GM12873 (cell line): ENCODE results near the gene LRRC26.

Source experiments
- CTCF ChIP-seq: IDR thresholded peaks from 2 replicates; pipeline ENCODE4 v1.5.1; 2012; ENCODE audit warnings: low read depth, mild to moderate bottlenecking, moderate library complexity, low read length, control low read depth; ENCODE audit not compliant: insufficient read depth; ENCODE audit errors: missing control alignments

The LRRC26 gene

DNA sequence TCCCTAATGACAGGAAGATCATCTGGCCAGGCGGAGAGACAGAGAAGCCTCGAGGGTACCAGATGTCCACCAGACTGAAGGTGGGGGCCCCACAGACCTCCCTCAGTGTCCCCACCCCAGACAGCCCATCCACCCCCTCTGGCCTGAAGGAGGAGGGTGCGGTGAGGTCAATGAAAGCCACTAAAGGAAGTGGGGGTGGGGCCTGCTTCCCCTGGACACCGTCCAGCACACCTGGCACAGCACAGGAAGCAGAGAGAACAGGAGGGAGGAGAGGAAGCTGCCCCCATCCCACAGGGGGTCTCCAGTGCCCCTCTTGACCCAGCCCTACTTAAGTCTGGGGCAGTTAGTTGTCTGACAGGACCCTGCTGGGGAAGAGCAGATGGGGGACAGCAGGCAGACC lies 11.2 kb downstream of the LRRC26 start:
- no peak for TF ChIP-seq CTCF

- no peak for TF ChIP-seq CTCF
Measured at GRCh38 chr9:137157618-137158415, 12.0 kb downstream of the LRRC26 start.

DNA sequence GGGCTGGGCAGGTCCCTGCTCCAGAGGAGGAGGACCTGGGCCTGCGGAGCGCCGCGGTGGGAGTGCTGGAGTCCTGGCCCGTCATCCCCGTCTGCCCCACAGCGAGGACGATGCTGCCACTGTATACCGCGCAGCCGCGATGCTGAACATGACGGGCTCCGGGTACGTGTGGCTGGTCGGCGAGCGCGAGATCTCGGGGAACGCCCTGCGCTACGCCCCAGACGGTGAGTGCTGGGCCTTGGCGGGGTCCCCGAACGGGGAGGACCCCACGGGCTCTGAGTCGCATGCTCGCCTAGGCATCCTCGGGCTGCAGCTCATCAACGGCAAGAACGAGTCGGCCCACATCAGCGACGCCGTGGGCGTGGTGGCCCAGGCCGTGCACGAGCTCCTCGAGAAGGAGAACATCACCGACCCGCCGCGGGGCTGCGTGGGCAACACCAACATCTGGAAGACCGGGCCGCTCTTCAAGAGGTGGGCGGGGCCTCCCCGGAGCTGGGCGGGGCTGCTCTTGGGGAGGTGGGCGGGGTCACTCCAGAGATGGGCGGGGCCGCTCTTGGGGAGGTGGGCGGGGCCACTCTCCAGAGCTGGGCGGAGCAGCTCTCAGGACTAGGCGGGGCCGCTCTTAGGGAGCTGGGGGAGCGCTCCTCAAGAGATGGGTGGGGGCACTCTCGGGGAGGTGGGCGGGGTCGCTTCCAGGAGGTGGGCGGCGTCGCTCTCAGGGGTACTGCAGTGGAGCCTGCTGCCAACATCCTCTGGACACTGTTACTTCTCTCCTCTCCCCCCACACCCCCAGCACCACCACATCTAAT lies 13.1 kb downstream of the LRRC26 start:
- no peak for TF ChIP-seq CTCF

- TF ChIP-seq CTCF, result no peak
Measured at GRCh38 chr9:137152844-137153405, 16.9 kb downstream of the LRRC26 start.

DNA sequence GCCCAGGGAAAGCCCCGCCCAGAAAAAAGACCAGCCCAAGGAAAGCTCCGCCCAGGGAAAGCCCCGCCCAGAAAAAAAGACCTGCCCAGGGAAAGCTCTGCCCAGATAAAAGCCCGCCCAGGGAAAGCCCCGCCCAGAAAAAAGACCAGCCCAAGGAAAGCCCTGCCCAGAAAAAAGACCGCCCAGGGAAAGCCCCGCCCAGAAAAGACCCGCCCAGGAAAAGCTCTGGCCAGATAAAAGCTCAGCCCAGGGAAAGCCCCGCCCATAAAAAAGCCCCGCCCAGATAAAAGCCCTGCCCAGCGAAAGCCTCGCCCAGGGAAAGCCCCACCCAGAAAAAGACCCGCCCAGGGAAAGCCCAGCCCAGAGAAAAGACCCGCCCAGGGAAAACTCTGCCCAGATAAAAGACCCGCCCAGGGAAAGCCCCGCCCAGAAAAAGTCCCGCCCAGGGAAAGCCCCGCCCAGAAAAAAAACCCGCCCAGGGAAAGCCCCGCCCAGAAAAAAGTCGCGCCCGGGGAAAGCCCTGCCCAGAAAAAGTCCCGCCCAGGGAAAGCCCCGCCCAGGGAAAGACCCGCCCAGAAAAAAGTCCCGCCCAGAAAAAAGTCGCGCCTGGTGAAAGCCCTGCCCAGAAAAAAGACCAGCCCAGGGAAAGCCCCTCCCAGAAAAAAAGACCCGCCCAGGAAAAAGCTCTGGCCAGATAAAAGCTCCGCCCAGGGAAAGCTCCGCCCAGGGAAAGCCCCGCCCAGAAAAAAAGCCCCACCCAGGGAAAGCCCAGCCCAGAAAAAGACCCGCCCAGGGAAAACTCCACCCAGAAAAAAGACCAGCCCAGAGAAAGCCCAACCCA lies 19.0 kb downstream of the LRRC26 start:
- TF ChIP-seq CTCF, result no peak

DNA sequence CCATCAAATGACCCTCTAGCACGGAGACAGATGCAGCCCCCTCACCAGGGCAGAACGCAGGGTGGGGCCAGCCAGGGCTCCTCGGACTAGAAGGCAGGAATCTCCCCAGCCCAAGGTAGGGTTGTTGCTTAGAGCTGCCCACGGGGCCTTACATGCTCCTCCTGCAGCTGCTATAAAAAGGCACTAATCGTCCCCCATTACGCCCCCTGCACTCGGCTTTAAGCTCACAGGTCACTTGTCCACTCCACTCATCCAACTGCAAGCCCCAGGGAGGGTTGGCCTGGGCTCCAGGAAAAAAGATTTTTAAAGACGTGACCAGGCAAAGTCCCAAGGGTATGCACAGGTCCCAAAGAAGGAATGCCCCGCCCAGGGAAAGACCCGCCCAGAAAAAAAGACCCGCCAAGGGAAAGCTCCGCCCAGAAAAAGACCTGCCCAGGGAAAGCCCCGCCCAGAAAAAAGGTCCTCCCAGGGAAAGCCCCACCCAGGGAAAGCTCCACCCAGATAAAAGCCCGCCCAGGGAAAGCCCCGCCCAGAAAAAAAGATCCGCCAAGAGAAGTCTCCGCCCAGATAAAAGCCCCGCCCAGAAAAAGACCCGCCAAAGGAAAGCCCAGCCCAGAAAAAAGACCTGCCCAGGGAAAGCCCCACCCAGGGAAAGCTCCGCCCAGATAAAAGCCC lies 19.8 kb downstream of the LRRC26 start:
- no peak for TF ChIP-seq CTCF
